Left forelimb (tissue), 1 donor: ENCODE data around the gene MYH9.

Experiments used
- DNase-seq: peaks from one replicate; pipeline ENCODE4 v3.0.0-alpha.2; 2018; ENCODE audit warnings: low spot score

The MYH9 gene

DNA sequence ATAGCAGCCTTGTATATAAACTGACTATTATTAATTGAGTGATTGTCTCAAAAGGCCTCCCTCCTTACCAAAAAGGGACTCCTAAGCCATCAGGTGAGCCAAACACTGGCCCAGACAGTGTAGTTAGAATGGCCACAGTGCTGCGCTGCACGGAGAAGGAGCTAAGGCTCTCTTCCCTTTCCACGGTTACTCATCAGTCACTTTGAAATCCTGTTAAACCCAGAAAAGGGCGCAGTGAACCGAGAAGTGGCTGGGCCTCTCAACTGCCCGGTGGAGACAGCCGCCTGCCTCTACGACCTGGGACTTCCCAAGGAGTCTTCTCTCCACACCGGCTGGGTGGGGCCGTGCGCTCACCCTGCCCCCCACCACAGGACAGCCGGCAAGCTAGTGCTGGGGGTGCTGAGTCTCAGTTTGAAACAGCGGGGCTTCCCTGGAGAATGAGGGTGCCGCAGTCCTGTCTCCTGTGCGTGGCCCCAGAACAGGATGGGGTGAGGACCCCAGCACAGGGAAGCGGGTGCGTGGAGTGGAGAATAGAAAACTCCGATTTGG is 1.3 kb downstream of the MYH9 start:
- DNase-seq = no peak

DNA sequence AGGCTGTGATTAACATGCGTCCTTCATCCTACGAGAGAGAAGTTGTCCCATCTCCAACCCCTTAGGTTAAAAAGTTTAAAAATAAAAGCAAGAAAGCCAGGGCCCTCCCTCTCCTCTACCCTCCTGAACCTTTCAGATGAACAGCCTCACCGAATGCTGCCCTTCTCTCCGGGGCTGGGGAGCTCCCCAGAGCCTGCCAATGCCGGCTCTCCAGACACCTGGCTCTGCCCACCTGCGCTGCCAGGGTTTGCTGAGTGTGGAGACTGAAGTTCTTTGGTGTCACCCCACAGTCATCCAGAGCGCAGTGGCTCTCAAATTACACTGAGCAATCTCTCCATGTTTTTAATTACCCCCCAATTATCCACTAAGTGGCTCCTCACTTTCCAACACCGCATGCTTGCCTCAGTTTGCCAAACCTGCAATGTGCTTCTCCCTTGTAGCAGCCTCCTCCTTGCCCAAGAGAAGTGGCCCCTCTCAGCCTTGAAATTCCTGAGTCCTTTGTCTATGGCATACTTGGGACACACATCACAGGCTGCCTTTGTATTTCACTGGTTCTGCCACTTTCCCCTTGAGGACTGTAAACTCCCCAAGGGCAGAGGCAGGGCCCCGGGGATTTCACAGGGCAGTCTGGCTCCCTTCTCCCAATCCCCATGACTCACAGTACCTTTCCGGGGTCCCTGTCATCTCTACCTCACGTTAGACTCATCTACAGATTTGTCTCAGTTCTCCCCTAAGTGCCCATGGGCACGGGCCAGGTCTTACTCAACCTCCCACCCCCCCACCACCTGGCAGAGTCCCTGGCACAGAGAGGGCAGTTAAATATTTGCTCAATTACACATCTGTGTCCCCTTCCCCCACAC is 2.0 kb downstream of the MYH9 start:
- no peak for DNase-seq

DNA sequence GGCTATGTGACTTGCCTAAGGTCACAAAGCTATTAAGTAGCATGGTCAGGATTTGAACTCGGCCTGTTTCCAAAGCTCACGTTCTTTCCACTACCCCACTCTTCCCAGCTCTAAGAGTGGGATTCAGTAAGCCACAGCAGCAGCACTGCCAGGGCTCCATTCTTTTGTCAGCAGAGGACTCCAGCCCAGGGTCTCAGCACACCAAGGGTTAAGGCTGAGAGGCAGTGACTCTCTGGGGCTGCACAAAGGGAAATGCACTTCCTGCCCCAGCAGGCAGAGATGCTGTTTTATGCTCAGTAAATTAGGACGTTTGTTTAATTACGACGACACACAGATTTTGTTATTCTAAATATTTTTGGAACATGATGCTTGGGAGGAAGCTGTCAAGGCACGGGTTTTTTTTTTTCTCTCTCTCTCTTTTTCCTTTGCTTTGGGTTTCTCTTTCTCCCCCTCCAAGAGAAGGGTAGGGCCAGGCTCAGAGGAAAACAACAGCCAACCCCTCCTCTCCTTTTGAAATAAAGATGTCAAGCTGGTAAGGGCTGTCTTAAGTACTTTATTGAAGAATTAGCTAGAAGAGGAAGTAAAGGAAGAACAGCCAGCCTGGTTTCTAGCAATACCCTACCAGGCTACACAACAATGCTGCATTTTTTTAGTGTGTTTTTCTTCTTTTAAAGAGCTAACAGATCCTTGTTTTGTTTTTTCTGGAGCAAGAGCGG is 2.8 kb downstream of the MYH9 start:
- no peak for DNase-seq

DNA sequence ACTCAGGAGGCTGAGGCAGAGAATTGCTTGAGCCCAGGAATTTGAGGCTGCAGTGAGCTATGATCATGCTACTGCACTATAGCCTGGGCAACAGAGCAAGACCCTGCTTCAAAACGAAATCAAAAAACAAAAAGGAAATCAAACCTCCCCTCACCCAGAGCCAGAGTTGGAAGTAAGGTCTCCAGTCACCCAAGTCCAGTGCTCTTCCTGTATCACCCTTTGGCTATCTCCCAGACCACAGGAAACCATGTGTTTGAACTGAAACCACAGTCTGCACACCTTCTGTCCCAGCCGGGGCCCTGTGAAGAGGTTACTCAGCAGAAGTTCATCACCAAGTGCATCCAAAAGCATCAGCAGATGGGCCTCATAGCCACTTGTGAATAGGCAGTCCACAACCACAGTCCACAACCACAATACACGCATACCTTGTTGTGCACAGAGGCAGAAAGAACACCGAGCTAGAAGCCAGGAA is 4.6 kb downstream of the MYH9 start:
- no peak for DNase-seq

DNA sequence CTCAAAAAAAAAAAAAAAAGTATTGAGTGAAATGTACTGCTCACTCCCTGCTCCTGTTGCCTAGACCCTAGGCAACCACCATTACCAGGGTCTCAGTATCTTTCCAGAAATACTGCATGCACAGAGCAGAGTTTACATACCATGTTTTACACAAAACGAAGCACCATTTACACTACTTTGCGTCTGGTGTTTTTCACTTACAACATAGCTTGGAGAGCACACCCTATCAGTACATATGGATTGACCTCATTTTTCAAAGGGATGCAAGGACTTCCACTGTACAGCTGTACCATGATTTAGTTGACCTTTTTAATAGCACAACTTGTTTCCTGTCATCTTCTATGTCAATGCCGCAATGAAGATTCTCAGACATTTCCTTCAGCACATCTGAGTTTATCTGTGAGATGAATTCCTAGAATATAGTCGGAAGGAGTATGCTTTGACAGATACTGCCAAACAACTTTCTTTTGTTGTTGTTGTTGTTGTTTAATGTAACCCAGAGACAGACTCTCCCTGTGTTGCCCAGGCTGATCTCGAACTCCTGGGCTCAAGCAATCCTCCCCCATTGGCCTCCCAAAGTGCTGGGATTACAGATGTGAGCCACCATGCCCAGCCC is 6.1 kb downstream of the MYH9 start:
- no peak for DNase-seq

DNA sequence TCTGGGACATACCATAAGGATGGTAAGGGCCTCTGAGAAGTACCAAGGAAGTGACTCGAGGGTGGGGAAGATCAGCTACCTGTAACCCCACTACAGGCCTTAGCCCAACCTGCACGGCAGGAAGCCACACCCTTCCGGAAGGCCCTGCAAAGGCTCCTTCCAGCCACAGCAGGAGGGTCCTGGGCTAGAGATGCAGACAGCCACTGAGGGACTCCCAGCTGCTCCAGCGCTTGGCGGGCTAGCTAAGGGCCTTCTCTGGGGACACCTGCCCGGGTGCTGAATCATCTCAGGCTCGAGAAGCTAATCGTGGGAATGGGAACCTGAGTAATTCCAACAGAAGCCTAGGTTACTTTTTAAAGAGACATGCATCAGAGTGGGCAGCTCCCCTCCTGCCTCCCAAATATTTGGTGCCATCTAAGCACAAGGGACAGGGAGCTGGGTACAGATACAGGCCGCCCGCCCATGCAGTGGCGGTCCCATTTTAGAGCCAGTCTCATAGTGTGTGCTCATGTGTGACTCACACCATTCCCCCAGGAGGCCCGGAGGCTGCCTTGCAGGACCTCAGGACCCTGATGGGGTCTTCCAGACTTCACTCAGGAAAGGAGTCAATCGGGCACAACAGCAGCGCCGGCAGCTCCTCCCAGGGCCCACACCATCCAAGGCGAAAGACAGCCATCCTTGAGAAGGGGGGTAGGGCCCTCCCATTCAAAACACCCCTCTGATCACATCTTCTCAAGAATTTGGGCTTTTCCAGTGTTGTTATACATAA is 8.0 kb downstream of the MYH9 start:
- DNase-seq = no peak

DNA sequence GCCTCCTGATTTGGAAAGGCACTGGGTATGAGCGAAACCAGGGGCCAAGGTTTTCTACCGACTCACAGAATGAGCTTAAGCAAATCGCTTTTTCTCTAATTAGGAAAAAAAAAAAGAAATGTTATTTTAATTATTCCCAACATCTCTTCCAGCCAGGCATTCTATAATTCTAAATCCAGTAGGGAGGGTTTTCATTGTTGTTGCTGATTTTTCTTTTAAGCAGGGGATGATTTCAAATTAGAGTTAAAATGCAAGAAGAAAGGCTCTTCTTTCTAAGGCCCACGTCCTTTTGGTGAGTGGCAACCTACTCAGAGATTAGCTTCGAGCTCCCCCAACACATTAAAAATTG is 8.9 kb downstream of the MYH9 start:
- no peak for DNase-seq

DNA sequence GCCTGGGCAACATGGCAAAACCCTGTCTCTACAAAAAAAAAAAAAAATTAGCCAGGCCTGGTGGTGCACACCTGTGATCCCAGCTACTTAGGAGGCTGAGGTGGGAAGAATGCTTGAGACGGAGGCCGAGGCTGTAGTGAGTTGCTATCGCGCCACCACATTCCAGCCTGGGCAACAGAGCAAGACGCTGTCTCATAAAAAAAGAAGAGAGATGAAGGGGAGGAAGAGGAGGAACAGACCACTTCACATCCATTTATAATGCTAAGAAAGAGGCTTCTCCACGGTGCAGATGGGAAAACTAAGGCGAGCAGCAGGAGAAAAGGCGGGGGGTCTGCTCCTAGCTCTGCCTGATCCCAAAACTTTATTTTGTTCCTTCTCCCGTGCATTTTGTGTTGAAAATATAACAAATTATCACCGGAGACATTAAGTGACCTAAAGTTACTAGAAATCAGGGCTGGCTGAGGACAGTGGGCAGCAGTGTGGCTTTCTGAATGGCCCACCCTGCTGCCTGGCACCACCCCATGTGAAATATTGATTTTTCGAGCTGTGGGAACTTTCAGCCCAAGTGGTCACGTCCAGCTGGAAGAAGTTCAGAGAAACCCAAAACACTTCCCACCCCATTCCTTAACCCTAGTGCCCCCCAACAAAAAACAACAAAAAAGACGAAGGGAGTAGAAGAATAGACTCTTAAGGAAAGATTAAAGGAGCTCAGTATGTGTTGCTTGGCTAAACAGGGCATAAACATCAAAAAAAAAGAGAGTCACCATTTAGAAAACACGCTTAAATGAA is 9.5 kb downstream of the MYH9 start:
- DNase-seq = no peak

DNA sequence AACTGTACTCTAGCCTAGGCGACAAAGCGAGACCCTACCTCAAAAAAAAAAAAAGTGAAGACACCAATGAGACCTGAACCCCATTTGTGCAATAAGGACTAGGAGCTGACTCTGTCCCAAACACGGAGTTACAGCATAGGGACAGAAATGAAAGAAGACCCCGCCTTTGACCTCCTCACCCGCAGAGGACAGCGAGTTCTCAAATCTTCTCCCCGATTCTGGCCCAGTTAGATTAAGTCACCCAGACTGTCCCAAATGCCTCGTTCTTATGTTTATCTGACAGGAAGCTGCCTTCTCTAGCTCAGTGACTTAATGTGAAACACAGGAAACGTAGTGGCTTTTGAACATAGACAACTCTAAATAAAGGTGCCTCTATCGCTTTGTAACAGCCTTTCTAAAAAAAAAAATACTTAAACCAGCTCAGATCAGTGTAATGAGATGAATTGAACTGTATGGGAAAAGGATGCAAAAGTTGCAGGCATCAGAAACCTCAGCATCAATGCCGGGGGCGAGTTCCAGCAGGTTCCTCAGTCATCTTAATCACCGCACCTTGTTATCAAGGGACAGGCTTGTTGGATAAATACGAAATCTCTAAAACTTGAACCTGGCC is 10.6 kb downstream of the MYH9 start:
- DNase-seq = no peak

DNA sequence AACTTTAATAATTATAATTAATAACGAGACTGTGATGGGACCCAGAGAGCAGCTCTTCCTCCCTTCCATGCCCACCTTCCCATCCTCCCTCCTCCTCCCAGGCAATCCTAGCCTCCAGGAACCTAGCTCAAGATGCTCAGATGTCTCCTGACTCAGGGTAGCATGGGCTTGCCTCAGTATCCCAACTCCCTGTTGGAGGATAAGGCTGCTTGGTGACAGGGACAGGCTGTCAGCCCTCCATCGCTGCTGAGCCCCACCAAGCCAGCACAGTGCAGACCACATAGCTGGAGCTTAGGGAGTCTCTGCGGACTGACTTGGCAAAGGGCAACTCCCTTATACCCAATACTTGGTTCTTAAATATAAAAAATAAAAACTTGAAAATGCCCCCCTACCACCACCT is 11.5 kb downstream of the MYH9 start:
- no peak for DNase-seq

DNA sequence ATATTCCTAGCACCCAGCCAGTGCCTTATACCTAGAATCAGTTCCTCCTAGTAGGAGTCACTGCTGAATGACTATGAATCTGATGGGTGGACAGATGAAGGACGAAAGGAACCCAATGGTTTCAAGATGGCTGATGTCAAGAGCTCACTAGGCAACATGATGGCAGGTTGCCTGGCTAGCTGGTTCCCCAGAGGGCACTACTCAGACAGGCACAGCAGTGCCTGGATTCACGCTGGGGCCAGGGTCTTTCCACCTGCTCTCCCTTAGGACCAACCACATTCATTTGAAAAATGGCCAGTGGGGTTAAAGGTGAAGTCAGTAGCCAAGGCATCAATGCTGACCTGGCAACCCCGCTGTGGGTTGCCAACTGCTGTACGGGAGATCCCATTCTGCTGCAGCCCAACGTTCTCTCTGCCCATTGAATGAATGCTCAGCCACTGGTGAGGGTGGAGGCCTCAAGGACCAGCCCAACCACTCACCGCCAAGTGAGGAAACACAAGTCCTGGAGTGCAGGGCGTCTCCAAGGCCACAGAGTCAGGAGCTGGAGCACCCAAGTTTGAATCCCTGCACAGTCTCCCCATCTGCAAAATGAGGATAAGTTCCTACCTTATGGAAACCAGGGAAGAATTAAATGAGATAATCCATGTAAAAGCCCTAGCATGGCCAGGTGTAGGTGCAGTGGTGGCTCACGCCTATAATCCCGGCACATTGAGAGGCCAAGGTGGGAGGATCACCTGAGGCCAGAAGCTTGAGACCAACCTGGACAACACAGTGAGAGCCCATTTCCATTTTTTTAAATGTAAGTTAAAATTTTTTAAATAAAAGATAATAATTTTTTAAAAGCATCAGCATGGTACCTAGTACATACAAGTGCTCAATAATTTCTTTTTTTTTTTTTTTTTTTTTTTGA is 12.4 kb downstream of the MYH9 start:
- no peak for DNase-seq

DNA sequence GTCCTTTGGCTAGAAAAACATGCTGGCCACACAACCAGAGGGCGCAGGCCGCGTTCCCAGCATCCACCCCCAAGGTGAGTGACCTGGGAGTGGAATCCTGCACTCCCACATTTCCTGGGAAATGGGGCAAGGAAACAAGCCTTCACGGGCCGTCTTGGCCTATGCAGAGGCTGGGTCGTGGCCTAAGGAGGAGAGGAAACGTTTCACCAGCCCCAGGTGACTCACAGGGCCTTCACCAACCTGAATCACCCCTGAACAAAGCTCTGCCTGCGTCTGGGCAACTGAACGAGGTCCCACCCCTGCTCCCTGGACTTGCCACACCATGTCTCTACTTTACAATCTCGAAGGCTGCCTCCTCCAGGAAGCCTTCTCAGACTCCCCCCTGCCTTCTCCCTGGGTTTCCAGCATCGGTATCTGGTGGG is 13.2 kb downstream of the MYH9 start:
- no peak for DNase-seq

DNA sequence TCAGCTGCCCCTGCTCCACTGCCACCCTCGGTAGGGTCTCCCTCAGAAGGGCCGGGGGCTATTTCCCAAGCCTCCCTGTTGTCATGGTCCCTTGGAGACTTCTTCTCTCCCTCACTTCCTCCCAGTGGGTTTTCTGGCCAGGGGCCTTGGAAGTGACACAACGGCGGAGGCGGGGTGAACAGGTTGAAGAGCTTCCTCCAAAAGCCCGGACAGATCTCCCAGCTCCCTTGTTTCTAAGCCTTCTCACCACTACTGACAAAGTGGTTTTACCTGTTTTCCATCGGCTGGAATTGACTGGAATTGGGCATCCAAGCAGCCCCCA is 14.5 kb downstream of the MYH9 start:
- no peak for DNase-seq

DNA sequence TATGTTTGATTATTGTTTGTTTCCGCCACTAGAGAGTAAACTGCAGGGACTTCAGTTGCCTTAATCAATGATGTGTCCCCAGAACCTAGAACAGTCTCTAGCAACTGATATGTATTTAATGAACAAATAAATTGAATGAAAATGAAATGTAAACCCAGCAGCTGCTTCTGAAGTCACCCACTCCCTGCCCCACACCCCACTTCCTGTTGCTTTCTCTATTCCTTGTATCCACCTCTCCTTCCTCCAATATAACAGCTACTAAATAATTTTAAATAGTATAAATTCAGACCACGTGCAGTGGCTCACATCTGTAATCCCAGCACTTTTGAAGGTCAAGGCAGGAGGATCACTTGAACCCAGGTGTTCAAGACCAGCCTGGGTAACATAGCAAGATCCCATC is 15.8 kb downstream of the MYH9 start:
- DNase-seq = no peak

DNA sequence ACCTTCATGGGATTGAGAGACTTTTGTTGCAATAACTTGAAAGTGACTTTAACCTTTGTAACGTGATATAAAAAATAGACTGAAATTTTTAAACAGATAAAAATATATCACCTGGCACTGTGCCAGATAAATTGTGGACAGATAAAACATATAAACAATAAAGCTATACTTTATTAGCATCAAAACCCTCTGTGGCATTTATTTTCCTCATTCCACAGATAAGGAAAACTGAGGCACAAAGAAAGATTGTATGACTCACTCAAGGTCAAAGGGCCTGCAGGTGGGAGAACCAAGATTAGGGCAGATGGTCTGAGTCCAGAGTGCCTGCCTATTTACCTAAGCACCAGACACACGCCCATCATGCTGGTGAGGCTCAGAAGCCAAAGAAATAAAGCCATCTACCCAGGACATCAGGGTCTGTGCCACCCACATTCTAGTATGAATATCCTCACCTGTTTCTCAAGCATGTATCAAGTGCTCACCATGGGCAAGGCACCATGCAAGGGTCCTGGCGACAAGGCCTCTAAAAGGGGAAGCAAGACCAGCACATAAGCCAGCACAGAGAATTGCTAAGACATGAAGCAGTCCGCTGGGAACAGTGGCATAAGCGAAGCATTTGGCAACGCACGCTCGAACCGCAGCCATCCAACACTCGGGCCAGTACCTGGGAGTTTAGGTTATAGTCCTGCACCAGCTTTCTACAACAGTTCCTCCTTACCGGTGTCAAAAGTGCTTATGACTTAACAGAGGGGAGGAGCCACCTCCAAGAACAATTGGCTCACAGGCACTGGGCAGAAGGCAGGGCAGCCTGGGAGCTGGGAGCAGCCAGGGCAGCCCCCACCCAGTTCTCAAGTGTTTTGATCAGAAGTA is 17.6 kb downstream of the MYH9 start:
- DNase-seq = no peak

DNA sequence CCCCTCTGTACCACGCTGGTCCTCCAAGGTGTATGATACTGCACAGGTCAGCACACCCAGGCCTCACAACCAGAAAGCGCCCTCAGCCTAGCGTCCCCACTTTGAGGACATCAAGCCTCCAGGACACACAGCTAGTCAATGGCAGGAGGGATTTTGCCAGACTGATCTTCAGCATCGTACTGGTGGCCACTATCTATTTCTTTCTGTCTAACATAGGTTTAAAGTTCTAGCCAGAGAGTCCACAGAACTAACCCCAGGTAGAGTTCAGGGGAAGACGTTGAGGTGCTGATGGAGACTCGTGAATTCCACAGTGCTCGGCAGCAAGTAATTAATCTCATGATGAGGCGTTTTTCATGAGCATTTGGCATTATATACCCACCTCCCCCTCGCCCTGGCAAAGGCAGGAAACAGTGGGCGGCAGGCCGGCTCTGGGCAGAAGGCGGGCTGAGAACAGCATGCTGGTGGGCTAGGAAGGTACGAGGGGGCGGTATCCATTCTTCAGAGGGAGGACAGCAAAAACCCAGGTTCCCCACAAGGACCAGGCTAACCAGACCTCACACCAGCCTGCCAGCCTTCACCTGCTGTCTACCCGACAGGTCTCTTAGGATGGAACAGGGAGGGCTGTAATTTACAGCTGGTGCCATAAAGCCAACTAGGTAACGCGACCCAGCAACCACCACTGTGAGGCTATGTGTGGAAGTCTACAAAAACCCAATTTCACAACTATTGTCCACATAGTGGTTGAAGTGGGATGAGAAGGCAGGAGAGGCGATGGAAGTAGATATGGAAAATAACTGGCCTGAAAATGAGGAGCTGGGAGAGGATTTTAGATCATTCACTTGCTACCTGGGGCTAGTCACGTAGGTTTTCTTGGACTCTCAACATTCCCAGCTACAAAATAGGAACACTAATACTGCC is 18.5 kb downstream of the MYH9 start:
- DNase-seq = no peak

DNA sequence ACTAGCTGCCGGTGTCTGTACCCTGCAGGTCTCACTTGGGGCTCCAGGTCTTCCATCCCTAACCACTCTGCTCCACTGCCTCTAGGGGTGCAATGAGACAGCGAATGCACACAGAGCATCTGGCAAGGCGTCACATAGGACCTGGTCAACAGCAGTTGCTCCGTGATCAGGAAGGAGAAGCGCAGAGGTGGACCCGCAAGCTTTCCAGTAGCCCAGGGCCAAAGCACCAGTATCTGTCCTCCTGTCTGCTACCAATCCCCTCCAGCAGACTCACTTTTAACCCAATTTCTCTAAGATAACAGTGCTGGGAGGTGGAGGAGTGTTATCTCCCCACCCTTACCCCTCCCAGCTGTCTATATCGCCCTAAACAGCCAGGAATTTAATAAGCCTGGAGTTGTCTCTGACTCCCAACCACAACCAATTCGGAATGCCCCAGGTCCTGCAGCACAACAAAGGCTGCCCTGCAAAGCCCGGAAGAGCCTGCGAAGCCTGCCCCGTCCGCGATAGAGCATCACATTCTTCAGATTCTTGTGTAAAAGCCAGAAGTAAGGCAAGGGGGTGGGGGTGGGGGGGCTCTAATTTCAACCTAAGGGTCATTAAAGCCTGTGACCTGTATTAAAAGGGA is 19.3 kb downstream of the MYH9 start:
- no peak for DNase-seq
